AG08396 (cell line): ENCODE data around the gene GPR155.
"Not testable (repeated sequence)": the region's sequence is repeated elsewhere in the genome, so short reads cannot be mapped to it uniquely, and the experiment has no call there.

Experiments
- DNase-seq: peaks from one replicate; pipeline ENCODE4 v3.0.0; 2012; ENCODE audit warnings: low spot score, mixed read lengths

GPR155 gene

GRCh38 chr2:174439950-174440349 lies 46.9 kb downstream of the GPR155 start:
- DNase-seq = no peak

DNA sequence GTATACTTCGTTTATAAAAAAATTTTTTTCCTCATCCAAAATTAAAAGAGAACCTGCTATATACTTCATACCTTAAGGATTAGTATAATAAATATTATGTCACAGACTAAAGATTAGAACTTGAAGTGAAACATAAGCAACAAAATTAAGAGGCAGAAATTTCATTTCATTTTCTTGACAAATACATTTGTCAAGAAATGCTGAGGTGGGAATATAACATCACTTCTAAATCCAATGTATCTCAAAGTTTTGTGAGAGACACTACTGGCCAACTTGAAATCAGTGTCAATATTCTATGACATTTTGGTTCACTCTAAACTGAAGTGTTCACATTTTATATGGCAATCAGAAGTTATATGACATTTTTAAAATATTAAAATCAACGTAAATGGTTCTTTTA lies 47.5 kb downstream of the GPR155 start:
- no peak for DNase-seq

GRCh38 chr2:174438146-174438886 lies 48.5 kb downstream of the GPR155 start:
- DNase-seq = no peak

DNA sequence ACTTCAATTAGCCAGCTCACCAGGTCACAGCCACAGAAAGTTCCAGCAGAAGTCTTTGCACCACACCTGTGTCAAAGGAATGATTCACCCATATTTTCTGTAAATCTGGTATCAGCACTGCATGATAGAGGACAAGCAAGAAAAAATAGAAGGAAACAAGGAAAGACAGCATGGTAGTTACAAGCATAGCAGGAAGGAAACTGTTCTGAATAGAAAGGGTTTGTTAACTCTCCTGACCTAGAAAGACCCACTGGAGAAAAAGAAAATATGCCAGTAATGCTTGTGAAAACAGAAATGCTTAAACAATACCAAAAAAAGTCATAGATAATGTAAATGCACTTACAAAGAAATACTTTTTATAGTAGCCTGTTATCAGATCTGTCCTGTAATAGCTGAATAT lies 50.5 kb downstream of the GPR155 start:
- DNase-seq = no peak

DNA sequence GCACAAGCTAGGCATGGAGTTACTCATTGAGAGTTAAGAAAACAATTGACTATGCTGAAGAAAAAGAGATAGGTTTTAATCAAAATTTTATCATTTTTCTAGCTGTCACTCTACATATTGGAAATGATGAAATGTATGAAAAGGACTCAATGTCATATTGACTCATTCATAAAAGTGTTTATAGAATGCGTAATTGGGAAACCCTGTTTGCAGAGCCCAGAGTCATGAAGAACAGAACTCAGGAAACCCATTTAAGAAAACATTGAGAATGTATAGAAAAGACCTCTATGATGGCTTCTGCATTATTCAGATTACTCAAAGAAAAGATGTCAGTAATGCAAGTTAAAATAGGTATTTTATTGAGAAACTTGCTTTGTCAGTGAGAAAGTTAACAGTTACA lies 54.9 kb downstream of the GPR155 start:
- DNase-seq = no peak

DNA sequence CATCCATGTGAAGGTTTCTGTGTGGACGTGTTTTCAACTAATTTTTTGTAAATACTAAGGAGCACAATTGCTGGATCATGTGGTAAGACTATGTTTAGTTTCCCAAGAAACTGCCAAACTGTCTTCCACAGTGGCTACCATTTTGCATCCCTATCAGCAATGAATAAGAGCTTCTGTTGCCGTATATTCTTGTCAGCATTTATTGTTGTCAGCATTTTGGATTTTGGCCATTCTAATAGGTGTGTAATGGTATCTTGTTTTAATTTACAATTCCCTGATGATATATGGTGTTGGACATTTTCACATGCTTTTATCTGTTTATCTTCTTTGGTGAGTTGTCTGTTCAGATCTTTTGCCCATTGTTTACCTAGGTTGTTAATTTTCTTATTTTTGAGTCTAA lies 56.8 kb downstream of the GPR155 start:
- no peak for DNase-seq

- no peak for DNase-seq
These were observed 58.6 kb downstream of the GPR155 start for GRCh38 chr2:174428214-174428613.

DNA sequence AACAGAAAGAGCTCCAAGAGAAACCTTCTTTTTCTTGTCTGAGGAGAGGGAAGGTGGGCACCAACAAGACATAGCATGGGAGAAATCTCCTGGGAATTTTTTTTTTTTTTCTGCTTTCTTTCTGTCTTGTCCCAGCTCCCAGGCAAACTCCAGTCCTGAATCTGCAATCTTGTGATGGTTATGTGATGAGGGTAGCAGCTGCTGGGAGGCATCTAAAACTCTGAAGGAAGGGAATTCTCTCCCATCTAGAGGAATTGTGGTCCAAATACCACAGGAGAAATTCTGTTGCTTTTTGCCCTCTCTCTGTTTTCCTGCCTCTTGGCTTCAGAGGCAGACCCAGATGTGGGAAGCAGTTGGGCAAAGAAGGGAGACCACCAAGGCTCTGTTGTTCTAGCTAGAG lies 74.6 kb downstream of the GPR155 start:
- no peak for DNase-seq

- not testable (repeated sequence) for DNase-seq
These were observed 76.8 kb downstream of the GPR155 start for GRCh38 chr2:174410039-174410438.

DNA sequence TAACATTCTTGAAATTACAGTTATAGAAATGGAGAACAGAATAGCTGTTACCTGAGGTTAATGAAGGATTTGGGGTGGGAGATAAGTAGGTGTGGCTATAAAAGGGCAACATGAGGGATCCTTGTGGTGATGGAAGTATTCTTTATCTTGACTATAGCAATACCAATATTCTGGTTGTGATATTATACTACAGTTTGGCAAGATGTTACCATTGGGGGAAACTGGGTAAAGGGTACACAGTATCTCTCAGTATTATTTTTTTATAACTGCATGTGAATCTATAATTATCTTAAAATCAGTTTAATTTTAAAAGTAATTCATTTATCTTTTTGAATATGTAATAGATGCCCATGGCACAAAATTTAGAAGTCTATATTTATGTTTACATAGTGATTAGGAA lies 83.2 kb downstream of the GPR155 start:
- DNase-seq = no peak

DNA sequence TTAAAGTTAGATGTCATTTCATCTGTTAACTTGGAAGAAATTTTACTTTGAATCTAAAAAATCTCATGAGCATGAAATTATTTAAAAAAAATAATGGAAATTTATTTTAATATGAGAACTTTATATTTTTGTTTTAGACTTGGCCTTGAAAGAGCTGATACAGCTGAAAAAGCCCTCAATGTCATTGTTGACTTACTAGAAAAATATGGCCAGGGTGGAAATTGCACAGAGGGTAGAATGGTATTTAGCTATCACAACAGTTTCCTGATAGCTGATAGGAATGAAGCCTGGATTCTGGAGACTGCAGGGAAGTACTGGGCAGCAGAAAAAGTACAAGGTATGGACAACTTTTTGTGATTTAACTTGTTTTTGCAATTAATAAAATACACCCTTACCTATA lies 86.0 kb downstream of the GPR155 start:
- DNase-seq = no peak

- DNase-seq = peak; percentile 32
These were observed 87.7 kb downstream of the GPR155 start for GRCh38 chr2:174399171-174399570.

- DNase-seq = no peak
These were observed 89.1 kb downstream of the GPR155 start for GRCh38 chr2:174397773-174398172.

DNA sequence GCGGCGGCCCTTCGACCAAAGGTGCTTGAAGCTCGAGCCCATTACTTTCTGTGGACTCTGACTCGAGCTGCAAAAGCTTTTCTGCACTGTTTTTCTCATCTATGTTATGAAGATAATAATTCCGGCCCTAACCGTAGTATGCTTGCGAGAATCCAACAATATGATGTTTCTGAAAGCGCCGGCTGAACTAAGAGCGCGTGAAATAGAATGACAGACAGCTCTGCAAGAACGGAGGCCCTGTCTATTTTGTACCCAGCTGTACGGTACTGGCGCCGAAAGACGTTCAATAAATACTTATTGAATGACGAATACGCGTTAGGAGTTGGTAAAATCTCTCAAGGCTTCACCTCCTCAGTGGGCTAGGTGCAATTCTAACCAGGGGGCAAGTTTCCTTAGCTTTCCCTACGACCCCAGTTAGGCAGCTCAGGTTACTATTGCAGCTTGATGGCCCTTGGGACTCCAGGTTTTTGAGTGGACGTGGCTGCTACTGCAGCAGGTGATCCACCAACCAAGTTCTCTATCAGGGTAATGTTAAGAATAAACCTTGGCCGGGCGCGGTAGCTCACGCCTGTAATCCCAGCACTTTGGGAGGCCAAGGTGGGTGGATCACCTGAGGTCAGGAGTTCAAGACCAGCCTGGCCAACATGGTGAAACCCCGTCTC lies 90.7 kb downstream of the GPR155 start:
- peak; percentile 22 for DNase-seq

- peak; percentile 82 for DNase-seq
These were observed 91.4 kb downstream of the GPR155 start, which contains the start of gene SCRN3 for GRCh38 chr2:174395284-174395968. TSS of gene SCRN3 (plus strand) at chr2:174395730. CDS start at chr2:174398284, 2,554 bp downstream.

GRCh38 chr2:174392706-174393105 lies 94.1 kb downstream of the GPR155 start:
- DNase-seq = no peak

GRCh38 chr2:174390303-174390702 lies 96.5 kb downstream of the GPR155 start:
- DNase-seq = not testable (repeated sequence)

DNA sequence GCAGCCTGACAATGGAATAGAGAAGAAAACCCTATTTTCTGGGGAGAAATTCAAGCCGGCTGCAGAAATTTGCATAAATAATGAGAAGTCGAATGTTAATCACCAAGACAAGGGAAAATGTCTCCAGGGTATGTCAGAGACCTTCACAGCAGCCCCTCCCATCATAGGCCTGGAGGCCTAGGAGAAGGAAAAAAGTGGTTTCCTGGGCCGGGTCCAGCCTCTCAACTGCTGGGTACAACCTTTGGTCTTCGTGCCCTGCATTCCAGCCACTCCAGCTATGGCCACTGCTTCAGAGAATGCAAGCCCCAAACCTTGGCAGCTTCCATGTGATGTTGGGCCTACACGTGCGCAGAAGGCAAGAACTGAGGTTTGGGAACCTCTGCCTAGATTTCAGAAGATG lies 97.3 kb downstream of the GPR155 start:
- DNase-seq = no peak

DNA sequence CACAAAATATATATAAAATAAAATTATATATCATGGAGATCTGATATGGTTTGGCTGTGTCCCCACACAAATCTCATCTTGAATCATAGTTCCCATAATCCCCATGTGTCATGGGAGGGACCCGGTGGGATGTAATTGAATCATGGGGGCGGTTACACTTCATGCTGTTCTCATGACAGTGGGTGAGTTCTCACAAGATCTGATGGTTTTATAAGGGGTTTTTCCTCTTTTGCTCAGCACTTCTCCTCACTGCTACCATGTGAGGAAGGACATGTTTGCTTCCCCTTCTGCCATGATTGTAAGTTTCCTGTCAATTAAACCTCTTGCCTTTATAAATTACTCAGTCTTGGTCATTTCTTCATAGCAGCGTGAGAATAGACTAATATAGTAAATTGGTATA lies 98.1 kb downstream of the GPR155 start:
- DNase-seq = not testable (repeated sequence)

DNA sequence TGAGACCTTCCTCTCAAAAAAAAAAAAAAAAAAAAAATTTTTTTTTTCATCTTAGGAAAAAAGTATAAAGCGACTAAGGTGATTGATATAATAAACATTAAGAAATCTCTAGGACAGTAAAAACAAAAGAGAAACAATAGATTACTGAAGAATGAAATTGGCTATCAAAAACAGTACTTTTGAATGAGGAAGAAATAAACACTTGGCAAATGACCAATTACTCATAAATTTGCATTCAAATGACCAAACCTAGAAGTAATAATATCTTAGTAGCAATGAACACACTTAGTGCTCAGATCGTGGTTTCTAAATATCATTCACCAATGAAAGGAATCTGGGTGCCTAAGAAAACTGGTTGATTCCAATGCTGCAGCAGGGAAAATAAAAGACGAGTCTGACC lies 101.6 kb downstream of the GPR155 start:
- DNase-seq = no peak

DNA sequence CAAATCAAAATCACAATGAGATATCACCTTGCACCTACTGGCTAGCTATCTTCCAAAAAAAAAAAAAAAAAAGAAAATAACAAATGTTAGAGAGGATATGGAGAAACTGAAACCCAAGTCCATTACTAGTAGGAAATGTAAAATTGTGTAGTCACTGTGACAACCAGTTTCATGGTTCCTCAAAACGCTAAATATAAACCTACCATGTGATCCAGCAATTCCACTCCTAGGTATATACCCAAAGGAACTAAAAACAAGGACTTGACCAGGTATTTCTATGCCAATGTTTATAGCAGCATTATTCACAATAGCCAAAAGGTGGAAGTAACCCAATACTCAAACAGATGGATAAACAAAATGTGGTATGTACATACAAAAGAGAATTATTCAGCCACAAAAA lies 103.0 kb downstream of the GPR155 start:
- no peak for DNase-seq
